Measurements from ENCODE around the gene IL10RB. TPM values are rescaled to one million over a fixed set of nuclear protein-coding genes. Genes with fewer than 3 reads are reported as not detected.

The IL10RB gene
- total RNA-seq, 4 donors from 2014 or later, result 11.4 to 17.1 (median 14.0) TPM

- no peaks in the 10 kb centered on the region for H3K9me3 ChIP-seq
- no peak overlapping the region for H3K27ac ChIP-seq
- no peak overlapping the region for H3K4me3 ChIP-seq
- ATAC-seq (no peak), DNase-seq (no peak)
- in situ Hi-C loops (cut with MboI; ENCODE audit: low sequenced_read_pairs in 4 of 4) (no loop called here), intact Hi-C loops (cut with DNase I; ENCODE audit: low total_unique reads) (no loop called here)
- H3K4me1 ChIP-seq, result peaks cover 22 to 33% of the 10 kb centered on the region in 2 donors
- TF ChIP-seq CTCF (IDR thresholded peaks at IDR 0.05 in 4 of 5, conservative IDR thresholded peaks at IDR 0.05 in 1 of 5) (no peak), POLR2A (IDR thresholded peaks at IDR 0.05) (no peak)
- H3K27me3 ChIP-seq, result no peaks in the 10 kb centered on the region
- no peaks in the 10 kb centered on the region for H3K36me3 ChIP-seq
These were observed 37.7 kb upstream of the IL10RB start for GRCh38 chr21:33228455-33228854.

- Histone ChIP-seq H3K4me3 (peak overlapping the region; percentile 77 to 99 (median 88)), H3K9me3 (no peaks in the 10 kb centered on the region), H3K27me3 (no peaks in the 10 kb centered on the region), H3K27ac (peak overlapping the region; percentile 81 to 94 (median 89)), H3K4me1 (peaks cover 26 to 36% of the 10 kb centered on the region in 2 donors), H3K36me3 (no peaks in the 10 kb centered on the region)
- in situ Hi-C loops (cut with MboI; ENCODE audit: low sequenced_read_pairs in 4 of 4), result no loop called here
- intact Hi-C loops (cut with DNase I; ENCODE audit: low total_unique reads), result loop anchor here (1.0 kb wide), 1 partner anchor 37 kb away; the partner anchor contains the start of gene IL10RB
- no peak for TF ChIP-seq POLR2A (IDR thresholded peaks at IDR 0.05)
- TF ChIP-seq CTCF (IDR thresholded peaks at IDR 0.05 in 4 of 5, conservative IDR thresholded peaks at IDR 0.05 in 1 of 5), result no peak
- DNase-seq (no peak), ATAC-seq (peak; percentile 24 to 42)
These were observed 36.9 kb upstream of the IL10RB start for GRCh38 chr21:33229099-33229783.

- H3K4me1 ChIP-seq, result peaks cover 26 to 39% of the 10 kb centered on the region in 2 donors
- peak within 1 kb of the TSS; percentile 81 to 94 (median 89) for H3K27ac ChIP-seq
- TF ChIP-seq CTCF (IDR thresholded peaks at IDR 0.05 in 4 of 5, conservative IDR thresholded peaks at IDR 0.05 in 1 of 5), result no peak
- TF ChIP-seq POLR2A (IDR thresholded peaks at IDR 0.05), result peak; percentile 78 to 84
- DNase-seq, result peak; percentile 21 to 60
- no peaks in the 10 kb centered on the region for H3K27me3 ChIP-seq
- no peaks in the 10 kb centered on the region for H3K9me3 ChIP-seq
- in situ Hi-C loops (cut with MboI; ENCODE audit: low sequenced_read_pairs in 4 of 4), result no loop called here
- ATAC-seq, result peak; percentile 95
- no peaks in the 10 kb centered on the region for H3K36me3 ChIP-seq
- intact Hi-C loops (cut with DNase I; ENCODE audit: low total_unique reads), result loop anchor here (1.0 kb wide), 1 partner anchor 36 kb away; the partner anchor contains the start of gene IL10RB
- H3K4me3 ChIP-seq, result peak within 1 kb of the TSS; percentile 77 to 99 (median 88)
These were observed 36.2 kb upstream of the IL10RB start, which contains the start of gene IFNAR2 for GRCh38 chr21:33229784-33230544. Gene IFNAR2 (plus strand): TSS chr21:33229938. CDS start chr21:33241923, 11,985 bp downstream.

DNA sequence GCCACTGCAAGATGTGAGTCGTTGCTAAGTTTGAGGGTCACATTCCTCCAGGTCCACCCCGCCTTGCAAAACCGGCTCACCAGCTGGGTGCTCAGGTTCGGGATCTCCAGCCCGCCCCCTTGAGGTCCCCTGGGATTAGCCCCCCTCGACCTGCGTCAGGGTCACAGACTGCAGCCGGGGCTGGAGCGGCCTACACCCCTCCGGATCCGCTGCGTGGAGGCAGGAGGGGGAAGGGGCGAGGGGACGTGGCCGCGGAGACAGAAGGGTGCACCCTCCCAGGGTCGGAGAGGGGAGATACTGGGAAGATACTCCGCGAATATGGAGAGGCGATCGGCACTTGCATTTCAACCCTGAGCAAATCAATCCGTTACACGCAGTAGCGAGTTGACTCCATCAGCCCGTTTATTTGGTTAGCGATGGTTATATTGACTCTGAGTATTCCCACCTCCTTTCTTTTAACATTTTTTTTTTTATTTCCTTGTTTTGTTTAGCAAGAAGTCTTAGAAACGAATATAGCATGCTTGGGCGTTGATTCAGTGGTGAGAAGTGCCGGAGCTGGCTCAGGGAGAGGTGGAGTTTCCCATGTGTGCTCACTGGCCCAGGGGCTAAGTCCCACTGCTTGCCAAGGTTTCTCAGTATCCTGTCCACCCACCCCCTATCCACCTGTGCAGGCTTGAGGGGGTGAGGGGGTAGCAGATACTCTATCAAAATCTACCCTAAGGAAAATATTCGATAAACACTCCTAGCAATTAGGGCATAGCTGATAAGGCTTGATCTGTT is 35.4 kb upstream of the IL10RB start:
- H3K27me3 ChIP-seq, result no peaks in the 10 kb centered on the region
- H3K27ac ChIP-seq, result peak overlapping the region; percentile 81 to 94 (median 89)
- peak overlapping the region; percentile 77 to 99 (median 88) for H3K4me3 ChIP-seq
- no peaks in the 10 kb centered on the region for H3K36me3 ChIP-seq
- DNase-seq, result no peak
- in situ Hi-C loops (cut with MboI; ENCODE audit: low sequenced_read_pairs in 4 of 4) (no loop called here), intact Hi-C loops (cut with DNase I; ENCODE audit: low total_unique reads) (no loop called here)
- no peaks in the 10 kb centered on the region for H3K9me3 ChIP-seq
- peaks cover 26 to 39% of the 10 kb centered on the region in 2 donors for H3K4me1 ChIP-seq
- peak; percentile 24 to 26 for ATAC-seq
- peak in 1 of 5 experiments; percentile 14 for TF ChIP-seq CTCF (IDR thresholded peaks at IDR 0.05 in 4 of 5, conservative IDR thresholded peaks at IDR 0.05 in 1 of 5)
- no peak for TF ChIP-seq POLR2A (IDR thresholded peaks at IDR 0.05)
